ENCODE measurements around the gene SCN5A.

- TF ChIP-seq POU6F1 (CRISPR knock-in tag; IDR thresholded peaks at IDR 0.05; ENCODE audit: borderline replicate concordance, low read depth) (no peak), ZFP3 (CRISPR knock-in tag; IDR thresholded peaks at IDR 0.05) (no peak)
Observed at GRCh38 chr3:38608086-38608775, 41.3 kb downstream of the SCN5A start.

All from SK-N-SH treated with all-trans-retinoic acid at 6 μM for 48 hours (cell line).